ENCODE data around the gene ACTL9.

DNA sequence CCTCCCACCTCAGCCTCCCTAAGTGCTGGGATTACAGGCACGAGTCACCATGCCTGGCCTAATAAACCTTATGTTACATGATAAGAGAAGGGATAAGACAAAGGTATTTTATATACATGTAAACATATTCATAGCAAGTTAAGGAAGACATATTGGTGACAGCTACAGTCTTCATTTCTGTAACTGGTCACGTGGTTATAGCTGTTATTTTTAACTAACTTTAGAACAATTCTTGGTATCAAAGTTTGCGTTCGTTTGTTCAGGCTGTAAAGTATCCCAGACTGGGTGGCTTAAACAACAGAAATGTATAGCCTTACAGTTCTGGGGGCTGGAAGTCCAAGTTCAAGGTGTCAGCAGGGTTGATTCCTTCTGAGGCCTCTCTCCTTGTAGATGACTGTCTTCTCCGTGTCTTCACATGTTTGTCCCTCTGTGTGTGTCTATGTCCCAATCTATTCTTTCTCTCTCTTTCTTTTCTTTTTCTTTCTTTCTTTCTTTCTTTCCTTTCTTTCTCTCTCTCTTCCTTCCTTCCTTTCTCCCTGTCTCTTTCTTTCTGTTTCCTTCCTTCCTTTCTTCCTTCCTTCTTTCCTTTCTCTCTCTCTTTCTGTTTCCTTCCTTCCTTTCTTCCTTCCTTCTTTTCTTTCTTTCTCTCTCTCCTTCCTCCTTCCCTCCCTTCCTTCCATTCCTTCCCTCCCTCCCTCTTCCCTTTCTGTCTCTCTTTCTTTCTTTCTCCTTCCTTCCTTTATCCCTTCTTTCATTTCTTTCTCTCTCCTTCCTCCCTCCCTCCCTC lies 7.6 kb downstream of the ACTL9 start:
- TF ChIP-seq, protein P1, sequence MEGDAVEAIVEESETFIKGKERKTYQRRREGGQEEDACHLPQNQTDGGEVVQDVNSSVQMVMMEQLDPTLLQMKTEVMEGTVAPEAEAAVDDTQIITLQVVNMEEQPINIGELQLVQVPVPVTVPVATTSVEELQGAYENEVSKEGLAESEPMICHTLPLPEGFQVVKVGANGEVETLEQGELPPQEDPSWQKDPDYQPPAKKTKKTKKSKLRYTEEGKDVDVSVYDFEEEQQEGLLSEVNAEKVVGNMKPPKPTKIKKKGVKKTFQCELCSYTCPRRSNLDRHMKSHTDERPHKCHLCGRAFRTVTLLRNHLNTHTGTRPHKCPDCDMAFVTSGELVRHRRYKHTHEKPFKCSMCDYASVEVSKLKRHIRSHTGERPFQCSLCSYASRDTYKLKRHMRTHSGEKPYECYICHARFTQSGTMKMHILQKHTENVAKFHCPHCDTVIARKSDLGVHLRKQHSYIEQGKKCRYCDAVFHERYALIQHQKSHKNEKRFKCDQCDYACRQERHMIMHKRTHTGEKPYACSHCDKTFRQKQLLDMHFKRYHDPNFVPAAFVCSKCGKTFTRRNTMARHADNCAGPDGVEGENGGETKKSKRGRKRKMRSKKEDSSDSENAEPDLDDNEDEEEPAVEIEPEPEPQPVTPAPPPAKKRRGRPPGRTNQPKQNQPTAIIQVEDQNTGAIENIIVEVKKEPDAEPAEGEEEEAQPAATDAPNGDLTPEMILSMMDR (IDR thresholded peaks at IDR 0.05; ENCODE audit: low read depth, low read length, poor library complexity, severe bottlenecking), result no peak
- no peak for TF ChIP-seq EZH2phosphoT487 (IDR thresholded peaks at IDR 0.05; ENCODE audit: borderline replicate concordance, low read length)
